Urinary bladder (tissue), 4 donors: Measurements from ENCODE around the gene INAVA. TPM values are rescaled to one million over a fixed set of nuclear protein-coding genes. Genes with fewer than 3 reads are reported as not detected.

Experiments
- DNase-seq: peaks from one replicate; pipeline ENCODE4 v3.0.0-alpha.2; 2015; ENCODE audit errors: extremely low spot score
- H3K27ac ChIP-seq: one replicate; pipeline ENCODE4 v1.5.1; 2013; ENCODE audit warnings: low read depth, mild to moderate bottlenecking, moderate library complexity
- H3K36me3 ChIP-seq: one replicate; pipeline ENCODE4 v1.6.1; 2013; ENCODE audit warnings: mild to moderate bottlenecking, moderate library complexity; ENCODE audit not compliant: insufficient read depth
- H3K4me1 ChIP-seq: one replicate; pipeline ENCODE4 v1.6.1; 2013; ENCODE audit warnings: mild to moderate bottlenecking, moderate library complexity; ENCODE audit not compliant: insufficient read depth
- H3K4me3 ChIP-seq: one replicate; pipeline ENCODE4 v1.5.1; 2013; ENCODE audit warnings: low read depth, low read length
- WGBS: extraction: QIAGEN DNeasy Blood & Tissue Kit; methylation state at CpG from one replicate; pipeline ENCODE4 v1.1.7; 2013; 5-methylcytosine and 5-hydroxymethylcytosine counted together
- polyA plus RNA-seq: library from polyadenylated mRNA; stranded (reverse); fragments of 200-250 nt; gene quantifications from one replicate; pipeline ENCODE4 v1.2.3, GENCODE V29; 2013
- total RNA-seq: library from RNA; depleted of rRNA; stranded (reverse); fragments of >200 nt; gene quantifications from one replicate; pipeline ENCODE4 v1.2.3, GENCODE V29; 2014
- donor health status: healthy with polysubstance abuse.
- donor health status: healthy.

INAVA gene
- total and polyA plus RNA-seq, 2 donors = 6.2 to 10.1 TPM

DNA sequence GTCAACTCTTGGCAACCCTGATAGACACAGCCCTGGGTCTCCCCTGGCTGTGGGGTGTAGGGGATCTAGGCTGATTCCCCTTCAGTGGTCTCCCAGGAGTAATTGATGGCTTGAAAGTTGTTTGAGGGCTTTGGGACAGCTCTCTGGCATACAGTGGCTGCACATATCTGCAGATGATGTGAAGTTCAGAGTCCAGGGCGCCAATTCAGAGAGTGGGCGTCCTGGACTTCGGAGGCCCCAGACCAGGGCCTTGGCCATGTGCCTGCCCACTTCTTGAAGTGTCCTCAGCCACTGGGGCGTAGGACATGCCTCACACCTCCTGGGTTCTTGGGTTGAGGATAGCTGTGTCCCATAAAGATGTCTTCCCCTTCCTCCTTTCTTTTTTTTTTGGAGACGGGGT, 2.6 kb downstream of the INAVA start:
- no peak for DNase-seq
- Histone ChIP-seq H3K36me3 (no peaks in the 10 kb centered on the region), H3K4me3 (no peak overlapping the region), H3K27ac (no peak overlapping the region), H3K4me1 (no peaks in the 10 kb centered on the region)
- 93% methylated on average over 5 of the region's 5 CpGs for WGBS

DNA sequence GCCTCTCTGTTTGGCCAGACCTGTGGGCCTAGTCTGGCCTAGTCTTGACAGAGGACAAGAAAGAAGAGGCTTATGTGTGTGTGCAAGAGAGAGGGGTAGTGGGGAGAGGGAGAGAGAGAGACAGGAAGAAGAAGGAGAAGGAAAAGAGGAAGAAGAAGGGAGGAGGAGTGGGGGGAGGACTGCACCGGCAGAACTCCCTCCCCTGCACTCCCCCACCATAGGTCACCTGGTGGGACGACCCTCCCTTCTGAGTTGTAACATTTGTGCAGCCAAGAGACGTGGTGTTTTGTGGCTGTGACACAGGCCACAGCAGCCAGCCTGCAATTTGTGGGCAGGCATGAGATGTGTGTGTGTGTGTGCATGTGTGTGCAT, 4.3 kb downstream of the INAVA start:
- H3K36me3 ChIP-seq = no peaks in the 10 kb centered on the region
- DNase-seq = no peak
- H3K4me1 ChIP-seq = no peaks in the 10 kb centered on the region
- no peak overlapping the region for H3K27ac ChIP-seq
- 65% methylated on average over 3 of the region's 3 CpGs for WGBS
- H3K4me3 ChIP-seq = no peak overlapping the region

DNA sequence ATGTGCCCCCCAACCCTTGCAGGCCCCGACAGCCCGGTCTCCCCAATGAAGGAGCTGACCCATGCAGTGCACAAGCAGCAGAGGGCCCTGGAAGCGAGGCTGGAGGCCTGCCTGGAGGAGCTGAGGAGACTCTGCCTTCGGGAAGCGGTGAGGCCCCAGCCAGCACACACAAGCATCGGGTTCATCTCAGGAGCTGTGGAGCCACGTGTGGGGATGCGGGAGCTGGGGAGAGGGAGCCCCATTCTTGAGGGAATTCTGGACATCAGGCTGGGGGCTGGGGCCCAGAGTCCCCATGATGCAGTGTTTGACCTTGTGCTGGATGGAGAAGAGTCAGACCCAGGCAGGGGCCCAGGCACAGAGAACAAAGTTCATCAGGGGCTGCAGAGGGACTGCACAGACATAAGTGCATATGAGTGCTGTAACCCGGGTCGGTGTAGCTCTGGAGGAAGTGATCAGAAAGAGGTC, 4.8 kb downstream of the INAVA start:
- WGBS = 93% methylated on average over 10 of the region's 10 CpGs
- H3K27ac ChIP-seq = no peak overlapping the region

DNA sequence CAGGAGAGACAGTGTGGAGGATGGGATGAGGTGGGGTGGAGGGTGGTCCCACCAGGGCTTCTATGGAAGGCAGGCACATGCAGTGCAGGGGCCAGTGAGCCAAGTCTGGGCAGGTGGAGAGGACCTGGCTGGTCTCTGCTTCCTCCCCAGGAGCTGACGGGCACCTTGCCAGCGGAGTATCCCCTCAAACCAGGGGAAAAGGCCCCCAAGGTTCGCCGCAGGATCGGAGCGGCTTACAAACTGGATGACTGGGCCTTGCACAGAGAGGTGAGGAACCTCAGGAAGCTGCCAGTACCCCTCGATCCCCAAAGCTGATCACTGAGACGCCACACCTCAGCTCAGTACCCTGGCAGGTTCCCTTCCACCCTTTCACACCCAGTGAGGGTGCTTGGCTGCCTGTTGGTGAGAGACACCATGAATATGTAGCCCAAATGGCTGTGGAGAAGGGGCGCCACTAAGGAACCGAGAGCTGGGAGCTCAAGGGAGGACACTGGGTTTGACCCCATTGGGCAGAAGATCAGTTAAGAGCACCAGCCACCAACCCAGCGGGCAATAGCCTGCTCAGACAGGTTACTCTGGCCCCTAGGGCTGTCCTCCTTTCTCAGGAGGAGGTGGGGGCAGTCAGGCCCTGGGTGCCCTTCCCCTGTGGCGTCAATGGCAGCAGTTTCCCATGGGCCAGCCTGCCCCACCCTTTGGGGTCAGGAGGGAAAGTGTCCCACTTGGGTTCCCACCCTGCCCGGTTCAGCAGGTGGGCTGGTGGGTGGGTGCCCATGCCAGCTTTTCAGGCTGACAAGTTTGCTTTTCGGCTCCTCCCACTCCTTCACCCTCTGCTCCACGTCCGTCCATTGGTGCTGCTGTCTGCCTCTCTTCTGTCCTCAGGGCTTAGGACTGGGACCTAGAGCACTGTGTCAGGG, 5.5 kb downstream of the INAVA start:
- Histone ChIP-seq H3K36me3 (no peaks in the 10 kb centered on the region), H3K27ac (no peak overlapping the region), H3K4me3 (no peak overlapping the region), H3K4me1 (no peaks in the 10 kb centered on the region)
- WGBS = 92% methylated on average over 16 of the region's 16 CpGs
- no peak for DNase-seq

More for the DNA sequence above, 4.8 kb downstream of the INAVA start:
- H3K36me3 ChIP-seq = no peaks in the 10 kb centered on the region
- H3K4me1 ChIP-seq = no peaks in the 10 kb centered on the region
- DNase-seq = no peak
- no peak overlapping the region for H3K4me3 ChIP-seq

DNA sequence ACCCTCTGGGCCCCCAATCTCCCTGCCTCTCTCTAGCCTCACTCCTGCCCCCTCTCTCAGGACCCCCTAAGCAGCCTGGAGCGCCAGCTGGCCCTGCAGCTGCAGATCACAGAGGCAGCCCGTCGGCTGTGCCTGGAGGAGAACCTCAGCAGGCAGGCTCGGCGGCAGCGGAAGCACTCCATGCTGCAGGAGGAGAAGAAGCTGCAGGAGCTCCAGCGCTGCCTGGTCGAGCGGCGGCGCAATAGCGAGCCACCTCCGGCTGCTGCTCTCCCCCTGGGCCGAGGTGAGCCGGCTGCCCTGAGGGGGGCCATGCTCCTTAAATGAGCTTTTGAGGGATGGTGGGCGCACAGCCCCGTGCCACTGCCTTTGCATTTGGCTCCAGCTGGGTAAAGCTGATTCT, 6.2 kb downstream of the INAVA start:
- no peak overlapping the region for H3K27ac ChIP-seq
- 93% methylated on average over 17 of the region's 17 CpGs for WGBS
- no peaks in the 10 kb centered on the region for H3K4me1 ChIP-seq
- no peak for DNase-seq
- no peak overlapping the region for H3K4me3 ChIP-seq
- H3K36me3 ChIP-seq = no peaks in the 10 kb centered on the region

DNA sequence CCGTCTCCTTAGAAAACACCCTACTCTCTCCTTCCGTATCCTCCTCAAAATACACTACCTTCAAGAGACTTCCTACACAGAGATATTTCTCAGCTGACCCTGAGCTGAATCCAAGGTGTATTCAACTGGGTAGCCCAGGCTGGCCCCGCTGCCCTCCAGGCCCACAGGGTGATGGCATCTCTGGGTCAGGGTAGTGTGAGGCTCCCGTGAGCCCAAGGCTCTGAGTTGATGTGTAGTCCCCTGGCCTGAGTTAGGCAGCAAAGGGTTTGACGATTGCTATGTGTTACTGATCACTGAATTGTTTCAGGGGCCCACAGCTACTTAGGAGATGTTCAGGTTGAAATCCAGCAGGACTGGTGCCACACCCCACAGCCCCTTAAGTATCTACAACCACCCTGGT, 6.7 kb downstream of the INAVA start:
- no peak overlapping the region for H3K27ac ChIP-seq
- DNase-seq = no peak
- no peaks in the 10 kb centered on the region for H3K4me1 ChIP-seq
- 95% methylated on average over 5 of the region's 5 CpGs for WGBS
- H3K36me3 ChIP-seq = no peaks in the 10 kb centered on the region
- H3K4me3 ChIP-seq = no peak overlapping the region

DNA sequence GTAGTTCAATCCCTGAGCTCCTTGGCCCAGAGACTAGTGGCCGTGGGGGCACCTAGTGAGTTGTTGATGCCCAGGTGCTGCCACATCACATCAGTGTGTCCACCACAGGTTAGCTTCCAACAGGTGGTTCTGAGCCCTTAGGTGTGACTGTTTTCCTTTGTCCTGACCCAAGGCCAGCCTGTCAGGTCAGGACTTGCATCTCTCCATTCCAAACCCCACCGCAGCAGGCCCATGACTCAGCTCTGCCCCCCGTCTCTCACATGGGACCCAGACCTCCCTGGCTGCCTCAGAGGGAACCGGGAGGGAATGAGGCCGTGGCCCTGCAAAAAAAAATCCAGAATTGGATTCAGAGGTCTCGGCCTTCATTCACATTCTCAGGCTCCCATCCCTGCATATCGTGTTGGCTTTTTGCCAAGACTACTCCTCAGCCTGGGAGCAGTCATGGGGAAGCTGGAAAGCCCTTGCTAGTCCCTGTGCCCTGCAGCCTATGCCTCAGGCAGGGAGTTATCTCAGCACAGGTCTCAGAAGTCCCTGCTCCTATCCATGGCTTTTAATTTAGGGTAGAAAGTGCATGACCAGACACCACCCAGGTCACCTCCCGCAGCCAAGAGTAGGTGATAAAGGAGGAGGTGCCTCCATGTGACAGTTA, 7.2 kb downstream of the INAVA start:
- 76% methylated on average over 8 of the region's 8 CpGs for WGBS
- H3K4me1 ChIP-seq = no peaks in the 10 kb centered on the region
- no peaks in the 10 kb centered on the region for H3K36me3 ChIP-seq
- no peak overlapping the region for H3K4me3 ChIP-seq
- DNase-seq = no peak
- H3K27ac ChIP-seq = no peak overlapping the region

DNA sequence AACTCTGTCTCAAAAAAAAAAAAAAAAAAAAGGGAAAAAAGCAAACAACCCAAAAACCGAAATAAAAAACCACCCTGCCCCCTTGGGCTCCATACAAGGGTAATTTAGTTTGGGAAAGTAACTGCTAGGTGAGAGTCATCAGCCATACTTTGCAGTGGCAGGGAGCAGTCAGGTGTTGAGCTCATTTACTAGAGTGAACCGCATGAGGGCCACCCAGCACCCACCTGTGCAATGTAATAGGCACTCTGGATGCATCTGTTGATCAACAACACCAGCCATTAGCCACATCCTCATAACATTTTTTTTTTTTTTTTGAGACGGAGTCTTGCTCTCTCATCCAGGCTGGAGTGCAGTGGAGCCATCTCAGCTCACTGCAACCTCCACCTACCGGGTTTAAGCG, 9.1 kb downstream of the INAVA start:
- no peak for DNase-seq

DNA sequence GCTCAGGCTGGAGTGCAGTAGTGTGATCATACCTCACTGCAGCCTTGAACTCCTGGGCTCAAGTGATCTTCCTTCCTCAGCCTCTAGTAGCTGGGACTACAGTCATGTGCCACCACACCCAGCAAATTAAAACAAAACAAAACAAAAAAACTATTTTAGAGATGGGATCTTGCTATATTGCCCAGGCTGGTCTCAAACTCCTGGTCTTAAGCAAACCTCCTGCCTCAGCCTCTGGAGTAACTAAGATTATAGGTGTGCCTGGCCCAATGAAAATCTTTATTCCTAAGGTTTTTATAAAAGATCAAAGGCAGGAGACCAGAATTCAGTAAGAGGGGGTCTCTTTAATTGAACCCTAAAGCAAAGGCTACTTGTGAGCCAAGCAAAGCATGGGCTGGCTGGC, 10.1 kb downstream of the INAVA start:
- DNase-seq = no peak
- H3K4me1 ChIP-seq = no peaks in the 10 kb centered on the region
- H3K27ac ChIP-seq = no peak overlapping the region
- H3K4me3 ChIP-seq = no peak overlapping the region
- no peaks in the 10 kb centered on the region for H3K36me3 ChIP-seq

More for the DNA sequence above, 9.1 kb downstream of the INAVA start:
- H3K27ac ChIP-seq = no peak overlapping the region
- H3K36me3 ChIP-seq = no peaks in the 10 kb centered on the region
- WGBS = 93% methylated on average over 5 of the region's 5 CpGs
- H3K4me1 ChIP-seq = no peaks in the 10 kb centered on the region
- H3K4me3 ChIP-seq = no peak overlapping the region

DNA sequence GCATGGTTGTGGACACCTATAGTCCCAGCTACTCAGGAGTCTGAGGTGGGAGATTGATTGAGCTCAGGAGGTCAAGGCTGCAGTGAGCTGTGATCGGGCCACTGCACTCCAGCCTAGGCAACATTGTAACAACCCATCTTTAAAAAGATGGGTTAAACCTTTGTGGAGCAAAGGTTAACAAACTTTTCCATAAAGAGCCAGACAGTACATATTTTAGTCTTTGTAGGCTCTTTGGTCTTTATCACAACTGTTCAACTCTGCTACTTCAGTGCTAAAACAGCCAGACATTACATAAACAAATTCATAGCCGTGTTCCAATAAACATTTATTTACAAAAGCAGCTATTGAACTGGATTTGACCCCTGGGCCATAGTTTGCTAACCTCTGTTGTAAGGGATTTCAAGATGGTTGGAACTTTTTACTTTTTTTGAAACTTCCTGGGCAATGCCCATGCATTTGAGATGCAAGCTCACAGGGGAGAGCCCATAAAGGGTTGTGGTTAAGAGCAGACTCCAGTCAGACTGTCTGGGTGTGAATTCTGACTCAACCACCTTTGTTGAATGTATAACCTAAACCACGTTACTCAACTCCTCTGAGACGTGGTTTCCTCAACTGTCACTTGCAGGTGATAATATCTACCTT, 10.8 kb downstream of the INAVA start:
- 69% methylated on average over 4 of the region's 4 CpGs for WGBS
- no peak for DNase-seq
- Histone ChIP-seq H3K4me3 (no peak overlapping the region), H3K4me1 (no peaks in the 10 kb centered on the region), H3K36me3 (no peaks in the 10 kb centered on the region), H3K27ac (no peak overlapping the region)

DNA sequence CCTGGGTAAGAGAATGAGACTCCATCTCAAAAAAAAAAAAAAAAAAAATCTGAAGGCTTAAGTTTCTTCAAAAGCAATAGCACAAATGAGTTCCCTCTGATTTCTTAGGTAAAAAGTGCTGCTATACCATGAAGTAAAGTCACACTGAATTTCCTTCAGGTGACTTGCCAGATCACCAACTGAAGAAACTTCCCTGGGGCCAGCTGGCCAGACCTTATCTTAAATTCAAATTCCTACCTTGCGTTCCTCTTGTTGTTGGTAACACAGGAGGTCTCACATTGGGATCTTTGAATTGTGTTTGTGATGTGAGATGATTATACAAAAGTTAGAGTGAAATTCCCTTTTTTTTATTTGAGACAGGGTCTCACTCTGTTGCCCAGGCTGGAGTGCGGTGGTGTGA, 11.8 kb downstream of the INAVA start:
- Histone ChIP-seq H3K4me3 (no peak overlapping the region), H3K4me1 (no peaks in the 10 kb centered on the region), H3K36me3 (peaks cover 2% of the 10 kb centered on the region), H3K27ac (no peak overlapping the region)
- WGBS = 97% methylated on average over 2 of the region's 2 CpGs
- DNase-seq = no peak

DNA sequence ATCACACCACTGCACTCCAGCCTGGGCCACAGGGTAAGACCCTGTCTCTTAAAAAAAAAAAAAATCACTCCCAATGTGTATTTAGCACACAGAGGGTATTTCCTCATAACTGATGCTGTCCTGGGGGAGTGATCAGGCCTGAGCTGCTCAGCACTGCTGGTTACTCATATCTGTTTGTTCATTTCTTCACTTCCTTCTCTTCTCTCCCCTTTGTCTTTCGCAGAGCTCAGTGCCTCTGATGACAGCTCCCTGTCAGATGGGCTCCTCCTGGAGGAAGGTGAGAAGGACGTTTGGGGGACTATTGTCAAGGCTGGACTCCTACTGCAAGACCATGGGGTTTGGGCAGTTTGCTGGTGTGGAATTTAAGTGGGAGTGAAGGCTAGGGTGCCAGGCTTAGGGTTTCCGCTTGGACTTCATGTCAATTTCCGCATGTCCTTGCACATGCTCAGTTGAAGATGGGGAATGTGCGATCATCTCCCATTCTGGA, 13.0 kb downstream of the INAVA start:
- H3K27ac ChIP-seq = peak overlapping the region; percentile 42
- DNase-seq = no peak
- H3K36me3 ChIP-seq = peaks cover 2% of the 10 kb centered on the region
- H3K4me1 ChIP-seq = no peaks in the 10 kb centered on the region
- H3K4me3 ChIP-seq = no peak overlapping the region
- 84% methylated on average over 5 of the region's 5 CpGs for WGBS

DNA sequence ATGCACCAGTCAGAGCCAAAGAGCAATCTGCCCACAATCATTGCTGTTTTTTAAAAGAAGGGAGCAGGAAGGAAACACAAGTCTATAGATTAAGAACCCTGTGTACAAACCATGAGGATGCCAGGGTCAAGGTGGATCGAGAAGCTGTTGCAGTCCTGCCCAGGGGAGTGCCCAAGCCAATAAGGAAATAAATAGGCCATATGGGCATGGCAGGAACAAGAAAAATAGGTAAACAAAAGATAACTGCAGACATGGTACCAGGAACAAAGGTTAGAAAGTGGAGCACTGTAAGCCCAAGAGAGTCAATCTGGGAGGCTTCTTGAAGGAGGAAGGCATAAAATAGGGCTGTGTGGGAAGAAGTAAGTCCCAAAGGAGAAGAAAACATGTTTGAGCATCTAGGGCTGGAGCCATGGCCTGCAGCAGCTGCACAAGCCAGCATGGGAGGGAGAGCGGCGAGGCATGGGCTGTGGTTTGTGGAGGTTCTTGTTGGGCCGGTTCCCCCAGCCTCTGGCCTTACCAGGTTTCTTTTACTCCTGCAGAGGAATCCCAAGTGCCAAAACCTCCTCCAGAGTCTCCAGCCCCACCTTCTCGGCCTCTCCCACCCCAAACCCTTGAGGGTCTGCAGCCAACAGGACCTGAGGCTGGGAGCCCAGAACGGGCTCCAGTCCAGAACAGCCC, 13.6 kb downstream of the INAVA start:
- peaks cover 2% of the 10 kb centered on the region for H3K36me3 ChIP-seq
- 88% methylated on average over 6 of the region's 6 CpGs for WGBS
- no peak overlapping the region for H3K4me3 ChIP-seq
- no peaks in the 10 kb centered on the region for H3K4me1 ChIP-seq
- H3K27ac ChIP-seq = peak overlapping the region; percentile 49
- no peak for DNase-seq
